GM08714 (cell line): Measurements from ENCODE around the gene YPEL4.

Experiments
- H3K4me3 ChIP-seq: fragments of 200-500 bp; sonication (Bioruptor generic); 2 replicates; pipeline ENCODE4 v1.5.1; 2014; ENCODE audit warnings: mild to moderate bottlenecking, low read length, inconsistent platforms
- ZNF274 ChIP-seq: IDR thresholded peaks from 2 replicates; pipeline ENCODE4 v1.6.1; 2012; ENCODE audit warnings: mild to moderate bottlenecking, low read depth, low read length

Gene YPEL4

DNA sequence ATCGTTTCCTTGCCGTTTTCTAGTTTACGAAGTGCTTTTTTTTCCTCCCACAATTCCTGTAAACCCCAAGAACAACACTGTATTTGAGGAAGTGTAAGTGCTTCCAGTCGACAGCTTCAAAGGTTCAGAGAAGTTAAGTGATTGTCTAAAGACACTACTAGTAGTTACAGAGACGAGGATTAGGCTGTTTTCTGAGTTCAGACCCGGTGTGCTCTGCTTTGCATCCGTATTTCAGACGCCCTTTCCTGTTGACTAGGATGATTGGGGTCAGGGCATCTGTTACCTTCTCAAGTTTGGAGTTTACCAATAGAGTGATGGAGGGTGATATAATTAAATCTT is 8.3 kb upstream of the YPEL4 start:
- H3K4me3 ChIP-seq: peak overlapping the region; percentile 97
- no peak for TF ChIP-seq ZNF274

DNA sequence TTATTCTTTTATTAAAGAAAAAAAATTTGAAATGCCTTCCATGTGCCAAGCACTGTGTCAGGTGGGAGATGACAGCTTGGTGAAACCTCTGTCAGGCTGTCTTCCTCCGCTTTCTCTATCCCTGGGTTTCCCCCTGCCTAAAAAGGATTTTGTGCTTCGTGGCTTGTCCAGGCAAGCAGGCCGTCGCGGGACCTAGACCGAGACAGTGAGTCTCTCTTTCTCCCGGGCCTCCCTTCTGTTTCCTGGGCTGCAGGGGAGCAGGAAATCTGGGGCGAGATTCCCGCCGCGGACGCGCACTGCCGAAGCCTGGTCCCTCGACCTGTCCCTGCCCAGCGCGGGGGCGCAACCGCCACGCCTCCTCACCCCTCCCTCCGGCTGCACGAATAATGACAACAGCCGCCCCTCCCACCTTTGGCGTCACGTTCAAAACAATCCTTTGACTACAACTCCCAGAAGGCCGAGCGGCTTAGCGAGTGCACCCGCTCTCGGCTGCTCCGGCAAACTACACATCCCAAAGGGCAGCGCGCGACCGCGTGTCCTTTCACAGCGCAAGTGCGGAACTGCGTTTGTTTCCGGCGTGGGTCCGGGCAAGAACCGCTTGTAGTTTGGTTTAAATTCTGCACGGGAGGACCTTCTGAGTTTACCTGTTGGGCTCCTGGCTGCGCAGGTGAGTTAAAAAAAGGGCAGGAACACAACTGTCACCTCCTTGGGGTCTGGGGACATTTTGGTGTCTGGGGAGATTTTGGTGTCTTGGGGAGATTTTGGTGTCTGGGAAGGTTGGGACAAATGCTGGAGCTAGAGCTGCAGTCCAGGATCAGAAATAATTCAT is 7.7 kb upstream of the YPEL4 start, which contains the start of gene CLP1:
Gene CLP1 (plus strand): TSS at position 569 of the 829 bp plus-strand sequence. CDS start 1,715 bp downstream, outside the sequence.
- peak within 1 kb of the TSS; percentile 97 for H3K4me3 ChIP-seq
- no peak for TF ChIP-seq ZNF274

DNA sequence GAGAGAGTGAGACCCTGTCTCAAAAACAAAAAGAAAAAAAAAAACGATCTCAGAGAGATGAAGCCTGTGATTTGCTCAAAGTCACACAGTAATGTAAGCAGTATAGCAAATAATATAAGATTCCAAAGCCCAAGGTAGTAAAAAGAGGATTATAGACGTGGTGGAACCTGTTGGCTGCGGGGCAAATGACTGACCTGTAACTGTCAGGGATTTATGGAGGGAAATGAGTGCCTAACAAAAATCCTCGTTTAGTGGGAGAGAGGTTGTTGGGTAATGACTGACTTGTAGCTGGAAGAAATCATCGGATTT is 7.1 kb upstream of the YPEL4 start:
- TF ChIP-seq ZNF274: no peak
- H3K4me3 ChIP-seq: peak overlapping the region; percentile 69; the same call in 1 of the 2 replicates

DNA sequence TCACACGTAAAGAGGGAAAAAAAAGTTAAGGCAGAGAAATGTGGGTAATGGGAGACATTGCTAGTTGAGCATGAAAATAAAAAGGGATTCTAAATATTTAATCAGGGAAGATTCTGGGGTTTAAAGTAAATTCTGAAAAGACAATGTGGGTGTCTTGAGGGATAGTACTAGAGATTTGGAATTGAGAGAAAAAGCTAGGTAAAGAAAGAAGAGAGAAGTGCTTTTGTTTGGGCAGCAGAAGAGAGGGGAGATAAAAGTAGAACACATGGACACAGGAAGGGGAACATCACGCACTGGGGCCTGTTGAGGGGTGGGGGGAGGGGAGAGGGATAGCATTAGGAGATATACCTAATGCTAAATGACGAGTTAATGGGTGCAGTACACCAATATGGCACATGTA is 3.5 kb upstream of the YPEL4 start:
- no peak for TF ChIP-seq ZNF274
- H3K4me3 ChIP-seq: no peak overlapping the region

DNA sequence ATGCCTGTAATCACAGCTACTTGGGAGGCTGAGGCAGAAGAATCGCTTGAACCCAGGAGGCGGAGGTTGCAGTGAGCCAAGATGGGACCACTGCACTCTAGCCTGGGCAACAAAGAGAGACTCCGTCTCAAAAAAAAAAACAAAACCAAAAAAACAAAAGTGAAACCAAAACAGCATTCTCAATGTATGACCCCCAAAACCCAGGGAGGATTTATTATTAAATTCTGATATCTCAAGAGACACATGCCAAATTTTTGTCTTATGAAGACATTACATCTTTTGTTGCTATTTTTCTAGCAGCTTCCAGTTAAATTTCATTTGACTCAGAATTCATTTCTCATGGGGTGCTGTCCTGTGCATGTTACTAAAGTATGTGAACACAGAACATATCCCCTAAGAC is 3.0 kb upstream of the YPEL4 start:
- H3K4me3 ChIP-seq: peak overlapping the region; percentile 23; the same call in 1 of the 2 replicates
- TF ChIP-seq ZNF274: no peak

DNA sequence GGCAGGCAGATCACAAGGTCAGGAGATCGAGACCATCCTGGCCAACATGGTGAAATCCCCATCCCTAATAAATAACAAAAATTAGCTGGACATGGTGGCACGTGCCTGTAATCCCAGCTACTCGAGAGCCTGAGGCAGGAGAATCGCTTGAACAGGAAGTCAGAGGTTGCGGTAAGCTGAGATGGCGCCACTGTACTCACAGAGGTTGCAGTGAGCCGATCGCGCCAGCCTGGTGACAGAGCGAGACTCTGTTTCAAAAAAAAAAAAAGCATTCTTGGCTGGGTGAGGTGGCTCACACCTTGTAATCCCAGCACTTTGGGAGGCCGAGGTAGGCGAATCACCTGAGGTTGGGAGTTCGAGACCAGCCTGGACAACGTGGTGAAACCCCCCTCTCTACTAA is 2.5 kb upstream of the YPEL4 start:
- H3K4me3 ChIP-seq: peak overlapping the region; percentile 23; the same call in 1 of the 2 replicates

DNA sequence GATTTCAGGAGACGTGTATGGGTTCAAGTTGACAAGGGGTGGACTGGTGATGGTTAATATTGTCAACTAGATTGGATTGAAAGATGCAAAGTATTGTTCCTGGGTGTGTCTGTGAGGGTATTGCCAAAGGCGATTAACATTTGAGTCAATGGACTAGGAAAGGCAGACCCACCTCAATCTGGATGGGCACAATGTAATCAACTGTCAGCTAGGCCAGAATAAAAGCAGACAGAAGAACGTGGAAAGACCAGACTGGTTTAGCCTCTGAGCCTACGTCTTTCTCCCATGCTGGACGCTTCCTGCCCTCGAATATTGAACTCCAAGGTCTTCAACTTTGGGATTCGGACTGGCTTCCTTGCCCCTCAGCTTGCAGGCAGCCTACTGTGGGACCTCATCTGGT is 1.7 kb upstream of the YPEL4 start:
- TF ChIP-seq ZNF274: no peak

DNA sequence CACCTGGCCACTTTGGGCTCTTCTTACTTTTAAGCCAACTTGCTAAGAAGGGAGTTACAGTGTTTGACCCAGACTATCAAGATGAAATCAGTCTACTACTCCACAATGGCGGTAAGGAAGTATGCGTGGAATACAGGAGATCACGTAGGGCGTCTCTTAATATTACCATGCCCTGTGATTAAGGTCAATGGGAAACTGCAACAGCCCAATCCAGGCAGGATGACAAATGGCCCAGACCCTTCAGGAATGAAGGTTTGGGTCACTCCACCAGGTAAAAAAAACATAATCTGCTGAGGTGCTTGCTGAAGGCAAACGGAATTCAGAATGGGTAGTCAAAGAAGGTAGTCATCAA is 1.0 kb upstream of the YPEL4 start:
- H3K4me3 ChIP-seq: no peak overlapping the region
- TF ChIP-seq ZNF274: no peak

More for the DNA sequence above, 1.7 kb upstream of the YPEL4 start:
- H3K4me3 ChIP-seq: no peak overlapping the region

DNA sequence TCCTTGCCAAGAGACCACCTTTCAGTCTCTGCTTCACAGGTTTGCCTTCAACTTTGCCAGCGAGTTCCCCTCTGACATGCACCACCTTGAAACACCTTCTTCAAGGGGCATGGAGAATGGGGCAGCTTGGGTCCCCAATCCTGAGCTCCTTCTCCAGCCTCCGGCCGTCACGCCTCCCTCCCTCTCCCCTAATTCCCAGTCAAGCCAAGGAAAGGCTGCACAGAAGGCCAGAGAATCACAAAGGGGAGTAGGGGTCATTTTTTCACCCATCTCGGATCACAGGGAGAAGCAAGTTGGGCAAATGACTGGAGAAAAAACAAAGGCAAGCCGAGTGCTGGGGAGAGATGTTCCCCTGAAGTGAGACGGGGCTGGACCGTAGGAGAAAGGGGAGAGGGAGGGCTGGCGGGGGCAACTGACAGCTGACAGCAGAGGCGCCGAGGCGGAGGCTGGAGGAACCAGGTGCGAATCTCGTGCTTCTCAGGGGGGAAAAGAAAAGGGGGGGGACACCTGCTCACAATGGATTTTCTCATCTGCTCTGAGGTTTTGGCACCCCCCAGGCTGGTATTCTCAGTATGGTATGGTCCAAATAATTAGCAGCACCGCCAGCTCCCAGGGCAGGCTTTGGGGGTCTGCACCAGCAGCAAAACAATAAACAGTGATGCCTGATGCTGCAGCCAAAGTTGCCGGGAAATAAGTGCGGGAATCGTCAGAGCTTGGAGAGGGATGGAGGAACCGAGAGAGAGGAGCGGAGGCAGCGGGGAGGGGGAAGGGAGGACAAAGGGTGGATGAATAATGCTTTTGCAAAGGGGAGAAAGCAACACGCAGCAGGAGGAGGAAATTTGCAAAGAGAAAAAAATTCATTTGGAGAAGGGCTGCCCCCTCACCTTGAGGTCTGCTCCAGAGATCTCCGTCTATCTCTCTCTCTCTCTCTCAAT is 644 bp downstream of the YPEL4 start:
- no peak overlapping the region; the same call in 1 of the 2 replicates for H3K4me3 ChIP-seq
- TF ChIP-seq ZNF274: no peak

DNA sequence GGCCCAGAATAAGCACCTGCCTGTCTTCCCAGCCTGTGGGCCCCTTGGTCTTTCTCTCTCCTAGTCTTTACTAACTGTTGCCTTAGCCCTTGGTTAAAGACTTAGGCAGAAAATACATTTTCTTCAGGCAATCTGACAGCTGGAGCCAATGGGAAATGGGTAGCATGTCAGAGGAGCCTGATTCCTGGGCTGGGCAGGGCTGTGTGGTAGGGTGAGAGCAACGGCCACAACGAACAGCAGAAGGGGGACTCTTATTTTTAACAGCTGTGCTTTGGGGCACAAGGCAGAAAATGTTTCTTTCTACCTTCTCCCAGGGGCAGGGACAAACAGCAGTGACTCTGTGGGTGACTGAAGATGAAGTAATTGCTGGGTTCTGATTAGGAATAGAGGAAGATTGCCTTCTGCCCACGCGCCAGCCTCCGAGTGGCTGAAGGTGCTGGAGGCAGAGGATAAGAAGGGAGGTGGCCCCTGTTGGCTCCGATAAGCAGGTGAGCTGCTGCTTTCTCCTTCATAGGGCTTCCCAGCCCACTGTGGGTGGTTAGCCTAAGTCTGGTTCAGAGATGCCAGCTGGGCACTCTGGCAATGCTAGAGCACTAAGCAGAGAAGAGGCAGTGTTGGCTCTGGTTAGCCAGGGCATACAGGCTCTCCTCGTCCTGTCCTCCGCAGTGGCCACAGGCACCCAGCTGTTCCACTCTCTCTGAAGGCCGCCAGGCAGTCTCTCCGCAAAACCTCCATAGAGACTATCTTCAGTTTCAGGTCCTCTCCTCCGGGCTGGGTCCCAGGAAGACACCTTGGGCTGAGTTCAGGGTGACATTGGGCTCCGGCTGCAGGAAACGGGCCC is 1.5 kb downstream of the YPEL4 start:
- TF ChIP-seq ZNF274: no peak
- H3K4me3 ChIP-seq: no peak overlapping the region; the same call in 1 of the 2 replicates

DNA sequence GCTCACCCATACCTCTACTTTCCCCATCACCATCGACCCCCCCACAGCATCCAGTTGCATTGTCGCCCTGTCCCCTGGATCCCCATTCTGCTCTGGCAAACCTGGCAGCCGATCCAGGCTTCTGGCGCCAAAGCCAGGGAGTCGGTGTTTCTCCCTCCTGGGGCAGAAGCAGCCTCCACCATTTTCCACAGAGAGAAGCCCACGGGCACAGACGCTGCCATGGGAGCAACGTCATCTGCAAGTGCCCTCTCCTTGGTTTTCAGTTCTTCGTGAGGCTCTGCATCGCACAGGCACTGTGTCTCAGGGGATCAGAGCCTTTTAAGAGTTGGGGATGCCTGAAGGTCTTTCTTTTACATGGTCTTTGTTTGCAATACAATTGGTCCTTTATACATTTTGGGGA is 2.3 kb downstream of the YPEL4 start:
- no peak overlapping the region; the same call in 1 of the 2 replicates for H3K4me3 ChIP-seq
- no peak for TF ChIP-seq ZNF274

DNA sequence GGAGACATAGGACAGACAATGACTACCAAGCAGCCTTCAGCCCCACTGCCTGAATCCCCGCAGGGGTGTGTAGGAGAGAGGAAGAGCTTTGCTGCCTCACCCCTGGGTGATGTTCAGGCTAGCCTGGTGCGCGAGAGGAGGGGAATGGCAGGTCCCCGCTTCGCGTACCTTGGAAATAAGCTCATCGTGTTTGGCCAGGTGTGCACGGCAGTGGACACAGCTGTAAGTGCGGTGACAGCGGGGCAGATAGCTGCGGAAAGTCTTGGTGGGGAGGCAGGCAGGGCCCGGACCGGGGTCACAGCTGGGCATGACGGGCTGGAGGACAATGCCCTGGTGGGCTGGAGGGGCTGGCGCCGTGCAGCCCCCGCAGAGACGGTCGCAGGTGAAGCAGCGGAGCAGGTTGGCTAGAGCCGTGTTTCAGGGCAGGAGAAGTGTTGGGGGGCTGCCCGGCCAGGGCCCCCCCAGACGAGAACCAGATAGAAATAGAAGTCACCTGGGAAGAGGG is 2.9 kb downstream of the YPEL4 start:
- H3K4me3 ChIP-seq: no peak overlapping the region; the same call in 1 of the 2 replicates
- no peak for TF ChIP-seq ZNF274

DNA sequence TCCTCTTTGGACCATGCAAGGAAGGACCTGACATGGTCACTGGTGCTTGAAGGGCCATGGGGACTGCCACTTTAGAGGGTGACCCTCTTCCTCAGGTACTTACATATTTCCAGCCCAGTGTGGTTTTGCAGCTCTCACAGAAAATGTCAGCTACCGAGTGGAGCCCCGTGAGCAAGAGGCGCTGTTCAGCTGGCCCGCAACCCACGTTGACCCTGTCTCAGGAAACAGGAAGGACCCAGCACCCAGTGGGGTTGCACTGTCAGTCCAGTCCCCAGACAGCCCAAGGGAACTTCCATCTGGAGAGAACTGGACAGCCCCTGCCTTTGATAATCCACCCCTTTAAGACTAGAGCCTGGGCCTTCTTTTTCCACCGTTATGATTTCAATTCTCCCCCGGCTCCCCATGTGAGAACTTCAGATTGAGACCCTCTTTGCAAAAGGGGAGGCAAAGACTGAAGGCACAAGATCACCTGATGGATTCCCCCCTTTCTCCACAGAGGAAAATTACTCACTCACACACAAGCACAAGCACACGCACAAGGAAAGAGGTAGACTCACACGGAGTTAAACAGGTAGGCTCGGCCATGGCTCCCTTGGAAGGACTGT is 3.4 kb downstream of the YPEL4 start:
- no peak overlapping the region for H3K4me3 ChIP-seq
- no peak for TF ChIP-seq ZNF274
